Caco-2 (cell line): ENCODE results near the gene NPHP4. TPM values are rescaled to one million over a fixed set of nuclear protein-coding genes. Genes with fewer than 3 reads are reported as not detected.

Experiments used
- BruUV-seq: library from RNA; stranded (reverse); fragments of 400-500 nt; replicated peaks from 2 replicates; lab custom pipeline; 2021; lab: Mats Ljungman, UMichigan
- CTCF ChIA-PET: fragments of 300-600 bp; sonication (Branson Sonifier 250); formaldehyde crosslinking; loops from one replicate; lab custom pipeline; 2022; ENCODE audit warnings: antibody characterized with exemption; lab: Charles Lee
- POLR2A ChIA-PET: fragments of 300-600 bp; sonication (Branson Sonifier 250); formaldehyde crosslinking; loops from one replicate; lab custom pipeline; 2022; ENCODE audit warnings: antibody characterized with exemption; lab: Charles Lee
- DNase-seq, 2 experiments: peaks; one replicate each; pipeline versions ENCODE4 v3.0.0 to v3.0.0-alpha.2; 2020 to 2022
- H3K27me3 ChIP-seq: replicated peaks from 2 replicates; pipeline ENCODE4 v1.6.0; 2011; ENCODE audit warnings: low read length; ENCODE audit not compliant: control insufficient read depth, insufficient read depth
- H3K36me3 ChIP-seq: 2 replicates; pipeline ENCODE4 v1.5.1; 2011; ENCODE audit warnings: low read length; ENCODE audit not compliant: control insufficient read depth, insufficient read depth
- H3K4me1 ChIP-seq: fragments of 250-450 bp; sonication (Bioruptor Pico); 2 replicates; pipeline ENCODE4 v1.5.1; 2020; ENCODE audit warnings: mild to moderate bottlenecking
- H3K4me3 ChIP-seq: 2 replicates; pipeline ENCODE4 v1.5.1; 2011; ENCODE audit warnings: low read depth, mild to moderate bottlenecking, control low read depth, low read length
- H3K9me3 ChIP-seq: fragments of 250-450 bp; sonication (Bioruptor Pico); 2 replicates; pipeline ENCODE4 v1.5.1; 2020; ENCODE audit warnings: mild to moderate bottlenecking, moderate library complexity
- H3K27ac Mint-ChIP-seq: one replicate; pipeline ENCODE4 v1.8.0; 2022; ENCODE audit warnings: mixed read lengths; ENCODE audit not compliant: unreplicated experiment
- H3K27me3 Mint-ChIP-seq: one replicate; pipeline ENCODE4 v1.8.0; 2022; ENCODE audit warnings: mixed read lengths; ENCODE audit not compliant: insufficient read depth, unreplicated experiment
- H3K36me3 Mint-ChIP-seq: one replicate; pipeline ENCODE4 v1.8.0; 2022; ENCODE audit warnings: mild to moderate bottlenecking, mixed read lengths; ENCODE audit not compliant: insufficient read depth, unreplicated experiment
- H3K4me1 Mint-ChIP-seq: one replicate; pipeline ENCODE4 v1.8.0; 2022; ENCODE audit warnings: low read depth, mixed read lengths; ENCODE audit not compliant: unreplicated experiment
- H3K4me3 Mint-ChIP-seq: one replicate; pipeline ENCODE4 v1.8.0; 2022; ENCODE audit warnings: mild to moderate bottlenecking, moderate library complexity, mixed read lengths; ENCODE audit not compliant: unreplicated experiment
- H3K9me3 Mint-ChIP-seq: one replicate; pipeline ENCODE4 v1.8.0; 2022; ENCODE audit warnings: mixed read lengths; ENCODE audit not compliant: unreplicated experiment
- intact Hi-C: fragments of 100-400 bp; cut with micrococcal nuclease; formaldehyde crosslinking; loops from one replicate; pipeline ENCODE4 v1.10.0; 2022; ENCODE audit not compliant: unreplicated experiment
- total RNA-seq: library from RNA; stranded (reverse); gene quantifications from 2 replicates; pipeline ENCODE4 v1.2.3, GENCODE V29; 2022
- TF ChIP-seq, protein P1 (sequence below), 2 experiments: fragments of 200-600 bp in 1 of 2; IDR thresholded peaks; 1 replicate in 1 of 2; 2 replicates in 1 of 2; pipeline versions ENCODE4 v1.5.1 to v1.8.0; 2011 to 2022; ENCODE audit warnings: antibody characterized with exemption in 1 of 2, control low read depth in 1 of 2, inconsistent platforms in 1 of 2, low read depth in 1 of 2, low read length in 1 of 2, mild to moderate bottlenecking in 1 of 2, moderate library complexity in 1 of 2; ENCODE audit not compliant: insufficient read depth in 1 of 2, severe bottlenecking in 1 of 2, unreplicated experiment in 1 of 2

NPHP4 gene
- total RNA-seq, 1 experiment from 2014 or later, result 12.3 TPM

DNA sequence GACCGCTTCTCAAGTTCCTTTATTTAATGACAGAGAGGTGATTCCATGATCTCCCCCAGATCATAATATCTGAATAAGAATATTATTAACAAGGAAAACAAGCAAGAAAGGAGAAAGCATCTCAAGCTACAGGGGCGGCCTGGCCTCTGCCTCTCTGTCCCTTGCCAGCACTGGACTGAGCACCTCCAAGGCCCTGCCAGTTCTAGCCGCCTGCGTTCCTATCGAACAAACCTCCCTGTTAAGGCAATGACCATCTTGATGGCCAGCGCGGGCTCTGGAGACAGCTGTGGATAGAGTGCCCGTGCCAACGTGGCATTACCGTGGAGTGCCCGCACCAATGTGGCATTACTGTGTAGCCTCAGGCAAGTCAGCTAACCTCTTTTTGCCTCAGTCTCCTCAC, 84.8 kb downstream of the NPHP4 start:
- Mint-ChIP-seq H3K9me3 (no peaks in the 10 kb centered on the region), H3K4me3 (no peak overlapping the region), H3K4me1 (no peaks in the 10 kb centered on the region), H3K27ac (no peak overlapping the region), H3K36me3 (no peaks in the 10 kb centered on the region), H3K27me3 (no peaks in the 10 kb centered on the region)
- intact Hi-C loops, result no loop called here
- POLR2A ChIA-PET, result no interaction called here
- no peaks in the 10 kb centered on the region for H3K9me3 ChIP-seq
- H3K4me1 ChIP-seq, result no peaks in the 10 kb centered on the region
- TF ChIP-seq, protein P1, sequence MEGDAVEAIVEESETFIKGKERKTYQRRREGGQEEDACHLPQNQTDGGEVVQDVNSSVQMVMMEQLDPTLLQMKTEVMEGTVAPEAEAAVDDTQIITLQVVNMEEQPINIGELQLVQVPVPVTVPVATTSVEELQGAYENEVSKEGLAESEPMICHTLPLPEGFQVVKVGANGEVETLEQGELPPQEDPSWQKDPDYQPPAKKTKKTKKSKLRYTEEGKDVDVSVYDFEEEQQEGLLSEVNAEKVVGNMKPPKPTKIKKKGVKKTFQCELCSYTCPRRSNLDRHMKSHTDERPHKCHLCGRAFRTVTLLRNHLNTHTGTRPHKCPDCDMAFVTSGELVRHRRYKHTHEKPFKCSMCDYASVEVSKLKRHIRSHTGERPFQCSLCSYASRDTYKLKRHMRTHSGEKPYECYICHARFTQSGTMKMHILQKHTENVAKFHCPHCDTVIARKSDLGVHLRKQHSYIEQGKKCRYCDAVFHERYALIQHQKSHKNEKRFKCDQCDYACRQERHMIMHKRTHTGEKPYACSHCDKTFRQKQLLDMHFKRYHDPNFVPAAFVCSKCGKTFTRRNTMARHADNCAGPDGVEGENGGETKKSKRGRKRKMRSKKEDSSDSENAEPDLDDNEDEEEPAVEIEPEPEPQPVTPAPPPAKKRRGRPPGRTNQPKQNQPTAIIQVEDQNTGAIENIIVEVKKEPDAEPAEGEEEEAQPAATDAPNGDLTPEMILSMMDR (IDR thresholded peaks at IDR 0.05; ENCODE audit: insufficient read depth in 1 of 2, low read depth in 1 of 2, low read length in 1 of 2, severe bottlenecking in 1 of 2, unreplicated experiment in 1 of 2), result no peak
- CTCF ChIA-PET, result no interaction called here
- DNase-seq, result no peak
- BruUV-seq, result no TSS peak
- no peaks in the 10 kb centered on the region for H3K36me3 ChIP-seq
- H3K27me3 ChIP-seq, result no peaks in the 10 kb centered on the region
- no peak overlapping the region for H3K4me3 ChIP-seq

DNA sequence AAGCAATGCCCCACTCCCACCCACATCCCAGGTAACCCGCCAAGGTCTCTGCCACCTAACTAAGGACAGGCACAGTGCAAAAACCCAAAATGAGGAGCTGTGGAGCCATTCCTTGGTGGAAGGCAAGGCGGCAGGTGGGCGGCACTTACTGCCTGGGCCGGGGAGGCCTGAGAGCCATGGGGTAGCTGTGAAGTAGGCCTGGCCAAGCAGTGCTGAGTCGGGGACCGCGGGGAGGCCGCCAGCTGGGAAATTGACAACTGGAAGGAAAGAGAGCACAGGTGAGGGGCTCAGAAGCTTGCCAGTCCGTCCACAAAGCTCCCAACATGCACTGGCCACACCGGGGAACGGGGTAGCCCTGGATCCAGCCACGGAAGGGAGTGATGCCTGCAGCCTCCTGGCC, 85.3 kb downstream of the NPHP4 start:
- Mint-ChIP-seq H3K27me3 (no peaks in the 10 kb centered on the region), H3K9me3 (no peaks in the 10 kb centered on the region), H3K4me3 (no peak overlapping the region), H3K27ac (no peak overlapping the region), H3K36me3 (no peaks in the 10 kb centered on the region), H3K4me1 (no peaks in the 10 kb centered on the region)
- no peaks in the 10 kb centered on the region for H3K9me3 ChIP-seq
- H3K27me3 ChIP-seq, result no peaks in the 10 kb centered on the region
- TF ChIP-seq, protein P1 (IDR thresholded peaks at IDR 0.05; ENCODE audit: insufficient read depth in 1 of 2, low read depth in 1 of 2, low read length in 1 of 2, severe bottlenecking in 1 of 2, unreplicated experiment in 1 of 2), result no peak
- BruUV-seq, result no TSS peak
- H3K4me3 ChIP-seq, result no peak overlapping the region
- intact Hi-C loops, result no loop called here
- DNase-seq, result no peak
- H3K36me3 ChIP-seq, result no peaks in the 10 kb centered on the region
- no peaks in the 10 kb centered on the region for H3K4me1 ChIP-seq
- ChIA-PET CTCF (no interaction called here), POLR2A (no interaction called here)

DNA sequence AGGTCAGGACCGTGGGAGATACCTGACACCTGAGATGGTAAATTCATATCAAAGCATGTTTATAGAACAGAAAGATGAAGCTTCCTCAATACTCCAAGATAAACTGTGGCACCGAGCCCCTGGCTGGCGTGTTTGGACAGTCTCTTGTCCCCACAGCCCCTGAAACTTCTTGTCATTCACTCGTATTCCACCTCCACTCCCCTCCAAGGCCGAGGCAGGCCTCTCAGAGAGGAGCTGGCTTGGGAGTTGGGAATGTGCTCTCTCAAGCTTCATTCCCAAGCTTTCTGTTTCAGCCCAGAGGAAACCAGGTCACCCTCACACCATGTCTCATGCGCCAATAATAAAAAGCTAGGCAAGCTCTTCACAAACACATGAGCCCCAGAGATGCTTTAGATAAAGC, 86.1 kb downstream of the NPHP4 start:
- Mint-ChIP-seq H3K9me3 (no peaks in the 10 kb centered on the region), H3K4me1 (no peaks in the 10 kb centered on the region), H3K27ac (no peak overlapping the region), H3K4me3 (no peak overlapping the region), H3K36me3 (no peaks in the 10 kb centered on the region), H3K27me3 (no peaks in the 10 kb centered on the region)
- TF ChIP-seq, protein P1 (IDR thresholded peaks at IDR 0.05; ENCODE audit: insufficient read depth in 1 of 2, low read depth in 1 of 2, low read length in 1 of 2, severe bottlenecking in 1 of 2, unreplicated experiment in 1 of 2), result no peak
- ChIA-PET CTCF (no interaction called here), POLR2A (no interaction called here)
- no TSS peak for BruUV-seq
- no peaks in the 10 kb centered on the region for H3K9me3 ChIP-seq
- no peak for DNase-seq
- H3K27me3 ChIP-seq, result no peaks in the 10 kb centered on the region
- no peak overlapping the region for H3K4me3 ChIP-seq
- intact Hi-C loops, result no loop called here
- no peaks in the 10 kb centered on the region for H3K4me1 ChIP-seq
- H3K36me3 ChIP-seq, result no peaks in the 10 kb centered on the region
